ENCODE measurements around the gene ZNF638.

ZNF638 gene

DNA sequence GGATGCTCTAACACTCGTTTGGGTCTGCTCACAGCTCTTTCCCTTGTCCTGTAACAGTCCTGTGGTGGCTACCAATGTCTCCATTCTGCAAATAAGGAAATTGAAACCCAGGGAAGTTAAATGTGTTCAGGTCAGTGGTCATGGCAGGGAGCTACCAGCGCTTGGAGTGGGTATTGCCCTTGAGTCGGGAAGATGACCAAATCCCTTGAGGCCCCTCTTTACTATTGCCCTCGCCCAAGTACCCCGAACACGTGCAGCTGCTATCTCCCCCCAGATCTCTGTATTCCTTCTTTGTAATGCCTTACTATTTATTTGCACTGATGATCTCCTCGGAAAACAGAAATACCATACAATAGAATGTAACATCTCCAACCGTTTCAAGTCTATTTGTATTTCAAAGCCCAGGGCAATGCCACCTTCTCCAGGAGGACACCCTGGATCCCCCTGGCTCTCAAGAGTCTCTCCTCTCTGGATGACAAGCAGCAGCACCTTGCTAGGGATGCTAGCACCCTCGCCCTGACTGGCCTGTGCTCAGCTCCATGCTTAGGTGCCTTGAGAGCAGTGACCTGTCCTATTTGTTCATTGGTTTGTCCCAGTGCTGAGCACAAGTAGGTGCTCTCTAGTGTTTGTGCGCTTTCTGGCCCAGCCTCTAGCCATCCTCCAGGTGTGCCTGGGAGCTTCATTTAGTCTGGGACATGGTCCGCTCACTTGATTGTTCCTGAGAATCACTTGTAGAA lies 136.9 kb downstream of the ZNF638 start:
- H2BK5ac ChIP-seq (ENCODE audit: low read length) = no peak overlapping the region
- H2BK120ac ChIP-seq (ENCODE audit: low read depth, low read length) = no peak overlapping the region
- H2AK5ac ChIP-seq (ENCODE audit: low read depth, low read length) = no peak overlapping the region
- H4K91ac ChIP-seq (ENCODE audit: low read depth, low read length, poor library complexity) = no peak overlapping the region
- no peak overlapping the region for H4K8ac ChIP-seq (ENCODE audit: low read depth, low read length)
- no peak overlapping the region for H3K23ac ChIP-seq (ENCODE audit: low read depth, low read length, poor library complexity)
- H3K27me3 ChIP-seq (ENCODE audit: control insufficient read depth in 3 of 3, insufficient read depth in 3 of 3, low read depth in 1 of 3, low read length in 3 of 3) = peaks cover 15 to 69% (median 53%) of the 10 kb centered on the region in 3 experiments
- H2AFZ ChIP-seq (ENCODE audit: low read length) = no peak overlapping the region
- H3K36me3 ChIP-seq (replicated peaks in 1 of 2; ENCODE audit: control insufficient read depth in 2 of 2, insufficient read depth in 2 of 2, low read length in 2 of 2) = no peaks in the 10 kb centered on the region
- no peak overlapping the region for H3K9ac ChIP-seq (ENCODE audit: low read depth, low read length, poor library complexity)
- H3K27ac ChIP-seq (replicated peaks; ENCODE audit: low read length) = no peak overlapping the region
- no peak overlapping the region for H3K4me3 ChIP-seq (ENCODE audit: low read length in 2 of 2)
- peaks cover 0 to 7% of the 10 kb centered on the region in 2 donors for H3K9me3 ChIP-seq (replicated peaks in 1 of 2; ENCODE audit: control insufficient read depth in 2 of 2, insufficient read depth in 1 of 2, low read depth in 1 of 2, low read length in 2 of 2)
- no peak overlapping the region for H3K14ac ChIP-seq (ENCODE audit: low read length)
- H2BK12ac ChIP-seq (ENCODE audit: low read length) = no peak overlapping the region
- no peak overlapping the region for H3K18ac ChIP-seq (ENCODE audit: low read length)
- H3K4me1 ChIP-seq (ENCODE audit: control insufficient read depth in 2 of 2, insufficient read depth in 1 of 2, low read depth in 1 of 2, low read length in 2 of 2) = peaks cover 8% of the 10 kb centered on the region in 2 donors
- no CpG with 5 or more reads among the region's 11 CpGs for WGBS, 2 donors (ENCODE audit: extremely low coverage in 2 of 2, insufficient read length in 2 of 2, insufficient replicate concordance in 1 of 2)
- DNase-seq (ENCODE audit: low spot score) = no peak
- no peak overlapping the region for H3K4me2 ChIP-seq (ENCODE audit: insufficient read depth, low read length, poor library complexity, severe bottlenecking)
- no peak overlapping the region for H2BK15ac ChIP-seq (ENCODE audit: low read length)
- H3K79me1 ChIP-seq (ENCODE audit: low read depth, low read length) = no peaks in the 10 kb centered on the region
- no peak overlapping the region for H3K4ac ChIP-seq (ENCODE audit: low read length)

DNA sequence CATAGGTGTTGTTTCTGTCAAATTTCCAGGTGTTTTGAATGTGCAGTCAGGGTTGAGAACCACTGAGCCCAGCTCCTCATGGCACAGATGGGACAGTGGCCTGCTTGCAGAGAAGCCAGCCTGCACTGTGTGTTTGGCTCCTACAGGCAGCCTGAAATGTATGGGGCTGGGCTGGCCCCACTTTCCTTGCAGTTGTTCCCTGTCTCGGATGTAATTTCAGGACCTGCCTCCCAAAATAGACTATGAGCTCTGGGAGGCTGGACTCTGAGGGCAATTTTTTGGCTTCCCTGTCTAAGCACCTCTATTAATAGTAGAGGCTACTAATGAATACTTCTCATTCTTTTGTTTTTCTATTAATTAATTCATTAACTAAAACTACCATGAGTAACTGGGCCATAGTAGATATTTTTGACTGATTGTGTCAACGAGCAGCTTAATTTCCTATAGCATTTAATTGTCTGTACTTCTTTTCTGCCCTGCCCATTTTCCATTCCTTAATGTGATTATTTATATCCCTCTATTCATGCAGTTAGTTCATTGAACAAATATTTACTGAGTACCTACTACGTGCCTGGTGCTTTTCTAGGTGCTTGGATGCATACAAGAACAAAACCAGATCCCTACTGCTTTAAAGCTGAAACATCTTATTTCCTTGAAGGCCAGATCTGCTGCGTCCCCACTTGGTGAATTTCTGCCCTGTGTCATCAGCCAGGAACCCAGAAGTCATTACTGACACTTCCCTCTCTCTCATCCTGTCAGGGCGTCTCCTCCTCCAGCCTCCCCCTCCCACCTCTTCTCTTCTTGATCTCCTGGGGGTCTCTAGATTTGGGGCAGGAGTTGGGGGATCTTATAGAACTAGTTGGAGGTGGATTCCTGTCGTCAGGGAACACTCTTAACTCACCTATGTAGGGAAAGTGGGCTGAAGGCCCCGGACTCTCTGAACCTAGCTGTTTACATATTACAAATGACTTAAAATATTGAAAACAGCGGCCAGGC lies 138.1 kb downstream of the ZNF638 start:
- H2BK5ac ChIP-seq (ENCODE audit: low read length) = no peak overlapping the region
- no peak overlapping the region for H2BK15ac ChIP-seq (ENCODE audit: low read length)
- H3K4me1 ChIP-seq (ENCODE audit: control insufficient read depth in 2 of 2, insufficient read depth in 1 of 2, low read depth in 1 of 2, low read length in 2 of 2) = peaks cover 8% of the 10 kb centered on the region in 2 donors
- WGBS, 2 donors (ENCODE audit: extremely low coverage in 2 of 2, insufficient read length in 2 of 2, insufficient replicate concordance in 1 of 2) = no CpG with 5 or more reads among the region's 8 CpGs
- peaks cover 15 to 57% (median 43%) of the 10 kb centered on the region in 3 experiments for H3K27me3 ChIP-seq (ENCODE audit: control insufficient read depth in 3 of 3, insufficient read depth in 3 of 3, low read depth in 1 of 3, low read length in 3 of 3)
- H2BK12ac ChIP-seq (ENCODE audit: low read length) = no peak overlapping the region
- H3K36me3 ChIP-seq (replicated peaks in 1 of 2; ENCODE audit: control insufficient read depth in 2 of 2, insufficient read depth in 2 of 2, low read length in 2 of 2) = no peaks in the 10 kb centered on the region
- no peak overlapping the region for H3K4ac ChIP-seq (ENCODE audit: low read length)
- no peak overlapping the region for H2BK120ac ChIP-seq (ENCODE audit: low read depth, low read length)
- H3K9ac ChIP-seq (ENCODE audit: low read depth, low read length, poor library complexity) = no peak overlapping the region
- H2AFZ ChIP-seq (ENCODE audit: low read length) = no peak overlapping the region
- H3K79me1 ChIP-seq (ENCODE audit: low read depth, low read length) = no peaks in the 10 kb centered on the region
- no peak overlapping the region for H4K91ac ChIP-seq (ENCODE audit: low read depth, low read length, poor library complexity)
- H3K4me2 ChIP-seq (ENCODE audit: insufficient read depth, low read length, poor library complexity, severe bottlenecking) = no peak overlapping the region
- no peak overlapping the region for H3K4me3 ChIP-seq (ENCODE audit: low read length in 2 of 2)
- no peak overlapping the region for H2AK5ac ChIP-seq (ENCODE audit: low read depth, low read length)
- DNase-seq (ENCODE audit: low spot score) = no peak
- H3K14ac ChIP-seq (ENCODE audit: low read length) = no peak overlapping the region
- no peak overlapping the region for H4K8ac ChIP-seq (ENCODE audit: low read depth, low read length)
- H3K23ac ChIP-seq (ENCODE audit: low read depth, low read length, poor library complexity) = no peak overlapping the region
- no peak overlapping the region for H3K27ac ChIP-seq (replicated peaks; ENCODE audit: low read length)
- no peak overlapping the region for H3K18ac ChIP-seq (ENCODE audit: low read length)
- peaks cover 0 to 3% of the 10 kb centered on the region in 2 donors for H3K9me3 ChIP-seq (replicated peaks in 1 of 2; ENCODE audit: control insufficient read depth in 2 of 2, insufficient read depth in 1 of 2, low read depth in 1 of 2, low read length in 2 of 2)

DNA sequence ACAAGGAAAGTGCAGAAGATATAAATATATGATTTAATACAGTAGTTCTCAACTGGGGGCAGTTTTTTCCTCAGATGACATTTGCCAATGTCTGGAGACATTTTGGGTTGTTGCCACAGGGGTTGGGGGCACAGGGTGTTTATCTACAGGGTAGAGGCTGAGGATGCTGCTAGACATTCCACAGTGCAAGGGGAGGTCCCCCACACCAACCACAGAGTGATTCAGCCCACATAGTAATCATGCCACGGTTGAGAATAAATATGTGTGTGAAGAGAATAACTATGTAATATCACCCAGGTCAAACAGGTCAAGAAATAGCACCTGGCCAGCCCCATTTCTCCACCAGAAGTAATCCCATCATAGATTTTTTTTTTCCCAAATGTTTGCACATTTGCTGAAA lies 139.7 kb downstream of the ZNF638 start:
- H2BK5ac ChIP-seq (ENCODE audit: low read length) = no peak overlapping the region
- no peak overlapping the region for H2AFZ ChIP-seq (ENCODE audit: low read length)
- no peak overlapping the region for H3K18ac ChIP-seq (ENCODE audit: low read length)
- no CpG with 5 or more reads among the region's 1 CpG for WGBS, 2 donors (ENCODE audit: extremely low coverage in 2 of 2, insufficient read length in 2 of 2, insufficient replicate concordance in 1 of 2)
- H3K4me3 ChIP-seq (ENCODE audit: low read length in 2 of 2) = no peak overlapping the region
- H2BK15ac ChIP-seq (ENCODE audit: low read length) = no peak overlapping the region
- H2BK12ac ChIP-seq (ENCODE audit: low read length) = no peak overlapping the region
- H3K27ac ChIP-seq (replicated peaks; ENCODE audit: low read length) = no peak overlapping the region
- H2BK120ac ChIP-seq (ENCODE audit: low read depth, low read length) = no peak overlapping the region
- no peaks in the 10 kb centered on the region for H3K36me3 ChIP-seq (replicated peaks in 1 of 2; ENCODE audit: control insufficient read depth in 2 of 2, insufficient read depth in 2 of 2, low read length in 2 of 2)
- no peaks in the 10 kb centered on the region for H3K9me3 ChIP-seq (replicated peaks in 1 of 2; ENCODE audit: control insufficient read depth in 2 of 2, insufficient read depth in 1 of 2, low read depth in 1 of 2, low read length in 2 of 2)
- H3K27me3 ChIP-seq (ENCODE audit: control insufficient read depth in 3 of 3, insufficient read depth in 3 of 3, low read depth in 1 of 3, low read length in 3 of 3) = peaks cover 4 to 41% (median 27%) of the 10 kb centered on the region in 3 experiments
- no peak for DNase-seq (ENCODE audit: low spot score)
- H3K4ac ChIP-seq (ENCODE audit: low read length) = no peak overlapping the region
- no peak overlapping the region for H4K91ac ChIP-seq (ENCODE audit: low read depth, low read length, poor library complexity)
- H3K23ac ChIP-seq (ENCODE audit: low read depth, low read length, poor library complexity) = no peak overlapping the region
- no peak overlapping the region for H3K9ac ChIP-seq (ENCODE audit: low read depth, low read length, poor library complexity)
- H3K79me1 ChIP-seq (ENCODE audit: low read depth, low read length) = no peaks in the 10 kb centered on the region
- no peak overlapping the region for H4K8ac ChIP-seq (ENCODE audit: low read depth, low read length)
- H2AK5ac ChIP-seq (ENCODE audit: low read depth, low read length) = no peak overlapping the region
- no peak overlapping the region for H3K4me2 ChIP-seq (ENCODE audit: insufficient read depth, low read length, poor library complexity, severe bottlenecking)
- no peak overlapping the region for H3K14ac ChIP-seq (ENCODE audit: low read length)
- H3K4me1 ChIP-seq (ENCODE audit: control insufficient read depth in 2 of 2, insufficient read depth in 1 of 2, low read depth in 1 of 2, low read length in 2 of 2) = peaks cover 3 to 11% of the 10 kb centered on the region in 2 donors

DNA sequence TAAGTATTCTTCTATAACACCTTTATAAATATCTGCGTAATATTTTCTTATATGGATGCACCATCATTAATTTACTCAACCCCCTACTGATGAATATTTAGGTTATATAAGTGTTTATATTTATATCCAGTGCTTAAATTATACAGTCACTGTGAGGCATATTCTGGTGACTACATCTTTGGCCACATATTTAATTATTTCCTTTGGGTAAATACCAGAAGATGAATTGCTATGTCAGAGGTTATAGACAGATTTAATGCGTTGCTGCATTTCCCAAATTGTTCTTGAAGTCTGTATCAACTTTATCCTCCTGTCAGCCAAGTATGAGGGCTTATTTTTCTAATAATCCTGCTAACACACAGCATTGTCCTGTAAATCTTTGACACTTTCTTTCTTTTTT lies 140.4 kb downstream of the ZNF638 start:
- H4K8ac ChIP-seq (ENCODE audit: low read depth, low read length) = no peak overlapping the region
- H3K14ac ChIP-seq (ENCODE audit: low read length) = no peak overlapping the region
- H4K91ac ChIP-seq (ENCODE audit: low read depth, low read length, poor library complexity) = no peak overlapping the region
- H3K4me3 ChIP-seq (ENCODE audit: low read length in 2 of 2) = no peak overlapping the region
- no peak overlapping the region for H3K9ac ChIP-seq (ENCODE audit: low read depth, low read length, poor library complexity)
- no peak overlapping the region for H2BK15ac ChIP-seq (ENCODE audit: low read length)
- H3K4ac ChIP-seq (ENCODE audit: low read length) = no peak overlapping the region
- H3K27ac ChIP-seq (replicated peaks; ENCODE audit: low read length) = no peak overlapping the region
- no peak overlapping the region for H2AK5ac ChIP-seq (ENCODE audit: low read depth, low read length)
- no peak overlapping the region for H2BK5ac ChIP-seq (ENCODE audit: low read length)
- H3K4me1 ChIP-seq (ENCODE audit: control insufficient read depth in 2 of 2, insufficient read depth in 1 of 2, low read depth in 1 of 2, low read length in 2 of 2) = peaks cover 2 to 4% of the 10 kb centered on the region in 2 donors
- H2BK120ac ChIP-seq (ENCODE audit: low read depth, low read length) = no peak overlapping the region
- H3K4me2 ChIP-seq (ENCODE audit: insufficient read depth, low read length, poor library complexity, severe bottlenecking) = no peak overlapping the region
- H3K18ac ChIP-seq (ENCODE audit: low read length) = no peak overlapping the region
- no peak for DNase-seq (ENCODE audit: low spot score)
- H3K23ac ChIP-seq (ENCODE audit: low read depth, low read length, poor library complexity) = no peak overlapping the region
- no peak overlapping the region for H2AFZ ChIP-seq (ENCODE audit: low read length)
- no peaks in the 10 kb centered on the region for H3K36me3 ChIP-seq (replicated peaks in 1 of 2; ENCODE audit: control insufficient read depth in 2 of 2, insufficient read depth in 2 of 2, low read length in 2 of 2)
- no peak overlapping the region for H2BK12ac ChIP-seq (ENCODE audit: low read length)
- no peaks in the 10 kb centered on the region for H3K79me1 ChIP-seq (ENCODE audit: low read depth, low read length)
- WGBS, 2 donors (ENCODE audit: extremely low coverage in 2 of 2, insufficient read length in 2 of 2, insufficient replicate concordance in 1 of 2) = no CpG with 5 or more reads among the region's 2 CpGs
- H3K9me3 ChIP-seq (replicated peaks in 1 of 2; ENCODE audit: control insufficient read depth in 2 of 2, insufficient read depth in 1 of 2, low read depth in 1 of 2, low read length in 2 of 2) = no peaks in the 10 kb centered on the region
- H3K27me3 ChIP-seq (ENCODE audit: control insufficient read depth in 3 of 3, insufficient read depth in 3 of 3, low read depth in 1 of 3, low read length in 3 of 3) = peaks cover 0 to 34% (median 20%) of the 10 kb centered on the region in 3 experiments

All from neuronal stem cell (in vitro differentiated cells).